Activated B cell treated with CpG ODN at 0.5 μM for 24 hours (primary cell): ENCODE data around the gene ACTG2. TPM values are rescaled to one million over a fixed set of nuclear protein-coding genes. Genes with fewer than 3 reads are reported as not detected.

Experiments
- ATAC-seq: fragments of 200-7000 bp; cut with Tn5 transposase; one replicate; pipeline ENCODE4 v1.10.0; 2021; ENCODE audit warnings: low read depth, mild to moderate bottlenecking, moderate library complexity
- CTCF ChIA-PET: fragments of 350-600 bp; sonication (Branson Sonifier 250); formaldehyde crosslinking; loops from one replicate; lab custom pipeline; 2021; ENCODE audit warnings: antibody characterized with exemption; lab: Charles Lee
- POLR2A ChIA-PET: fragments of 350-600 bp; sonication (Branson Sonifier 250); formaldehyde crosslinking; loops from one replicate; lab custom pipeline; 2021; ENCODE audit warnings: antibody characterized with exemption; lab: Charles Lee
- DNase-seq: peaks from one replicate; pipeline ENCODE4 v3.0.0; 2022
- H3K27ac Mint-ChIP-seq: one replicate; pipeline ENCODE4 v1.8.0; 2020; ENCODE audit warnings: mixed read lengths
- H3K27me3 Mint-ChIP-seq: one replicate; pipeline ENCODE4 v1.8.0; 2021; ENCODE audit warnings: mixed read lengths
- H3K36me3 Mint-ChIP-seq: one replicate; pipeline ENCODE4 v1.8.0; 2021; ENCODE audit warnings: low read depth, mixed read lengths
- H3K4me1 Mint-ChIP-seq: one replicate; pipeline ENCODE4 v1.8.0; 2021; ENCODE audit warnings: mixed read lengths
- H3K4me3 Mint-ChIP-seq: one replicate; pipeline ENCODE4 v1.8.0; 2020; ENCODE audit warnings: mild to moderate bottlenecking, mixed read lengths
- H3K9me3 Mint-ChIP-seq: one replicate; pipeline ENCODE4 v1.8.0; 2020; ENCODE audit warnings: mixed read lengths
- intact Hi-C: fragments of 100-400 bp; cut with micrococcal nuclease; formaldehyde crosslinking; loops from one replicate; pipeline ENCODE4 v1.15.1; 2024
- total RNA-seq: library from RNA; stranded (reverse); gene quantifications from 2 replicates; pipeline ENCODE4 v1.2.3, GENCODE V29; 2022
- TF ChIP-seq, protein P1 (sequence below): fragments of 200-600 bp; IDR thresholded peaks from one replicate; pipeline ENCODE4 v1.8.0; 2022; ENCODE audit warnings: antibody characterized with exemption, mild to moderate bottlenecking

ACTG2 gene
- total RNA-seq, 1 donor from 2014 or later = not detected

DNA sequence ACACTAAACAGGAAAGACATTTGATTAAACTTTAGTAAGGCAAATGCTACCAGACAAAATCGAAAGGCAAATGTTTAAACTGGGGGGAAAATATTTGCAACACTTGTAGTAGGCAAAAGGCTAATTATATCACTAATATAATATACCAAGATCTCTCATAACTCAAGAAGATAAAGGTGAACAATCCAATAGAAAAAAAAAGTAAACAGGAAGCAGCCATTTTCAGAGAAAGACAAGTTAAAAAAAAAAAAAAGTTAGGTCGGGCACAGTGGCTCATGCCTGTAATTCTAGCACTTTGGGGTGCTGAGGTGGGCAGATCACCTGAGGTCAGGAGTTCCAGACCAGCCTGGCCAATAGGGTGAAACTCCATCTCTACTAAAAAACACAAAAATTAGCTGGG is 4.4 kb upstream of the ACTG2 start:
- ATAC-seq = no peak
- Mint-ChIP-seq H3K27ac (no peak overlapping the region), H3K4me3 (no peak overlapping the region)

DNA sequence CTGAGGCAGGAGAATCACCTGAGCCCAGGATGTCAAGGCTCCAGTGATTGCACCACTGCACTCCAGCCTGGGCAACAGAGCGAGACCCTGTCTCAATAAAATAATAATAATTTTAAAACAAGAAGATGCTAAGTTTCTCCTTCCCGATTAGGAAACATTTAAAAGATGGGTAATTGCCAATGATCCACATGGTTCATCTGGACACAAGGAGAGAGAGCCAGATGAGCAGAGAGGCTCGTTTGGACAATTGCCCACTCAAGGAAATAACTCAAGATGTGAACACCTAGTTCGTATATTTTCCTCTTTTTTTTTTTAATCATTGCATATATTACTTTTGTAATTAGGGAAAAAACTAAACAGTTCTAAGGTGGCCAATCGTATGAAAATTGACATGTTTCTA is 3.6 kb upstream of the ACTG2 start:
- Mint-ChIP-seq H3K36me3 (no peaks in the 10 kb centered on the region), H3K4me1 (no peaks in the 10 kb centered on the region), H3K4me3 (no peak overlapping the region), H3K27ac (no peak overlapping the region), H3K27me3 (peaks cover 16% of the 10 kb centered on the region), H3K9me3 (no peaks in the 10 kb centered on the region)
- TF ChIP-seq, protein P1, sequence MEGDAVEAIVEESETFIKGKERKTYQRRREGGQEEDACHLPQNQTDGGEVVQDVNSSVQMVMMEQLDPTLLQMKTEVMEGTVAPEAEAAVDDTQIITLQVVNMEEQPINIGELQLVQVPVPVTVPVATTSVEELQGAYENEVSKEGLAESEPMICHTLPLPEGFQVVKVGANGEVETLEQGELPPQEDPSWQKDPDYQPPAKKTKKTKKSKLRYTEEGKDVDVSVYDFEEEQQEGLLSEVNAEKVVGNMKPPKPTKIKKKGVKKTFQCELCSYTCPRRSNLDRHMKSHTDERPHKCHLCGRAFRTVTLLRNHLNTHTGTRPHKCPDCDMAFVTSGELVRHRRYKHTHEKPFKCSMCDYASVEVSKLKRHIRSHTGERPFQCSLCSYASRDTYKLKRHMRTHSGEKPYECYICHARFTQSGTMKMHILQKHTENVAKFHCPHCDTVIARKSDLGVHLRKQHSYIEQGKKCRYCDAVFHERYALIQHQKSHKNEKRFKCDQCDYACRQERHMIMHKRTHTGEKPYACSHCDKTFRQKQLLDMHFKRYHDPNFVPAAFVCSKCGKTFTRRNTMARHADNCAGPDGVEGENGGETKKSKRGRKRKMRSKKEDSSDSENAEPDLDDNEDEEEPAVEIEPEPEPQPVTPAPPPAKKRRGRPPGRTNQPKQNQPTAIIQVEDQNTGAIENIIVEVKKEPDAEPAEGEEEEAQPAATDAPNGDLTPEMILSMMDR = no peak
- no peak for DNase-seq
- ChIA-PET POLR2A (no interaction called here), CTCF (no interaction called here)
- intact Hi-C loops = no loop called here
- ATAC-seq = no peak

More for the DNA sequence above, 4.4 kb upstream of the ACTG2 start:
- H3K27me3 Mint-ChIP-seq = peaks cover 18% of the 10 kb centered on the region
- no peaks in the 10 kb centered on the region for H3K9me3 Mint-ChIP-seq
- no peaks in the 10 kb centered on the region for H3K36me3 Mint-ChIP-seq
- intact Hi-C loops = no loop called here
- DNase-seq = no peak
- CTCF ChIA-PET = no interaction called here
- H3K4me1 Mint-ChIP-seq = no peaks in the 10 kb centered on the region
- POLR2A ChIA-PET = no interaction called here
- TF ChIP-seq, protein P1 = no peak

DNA sequence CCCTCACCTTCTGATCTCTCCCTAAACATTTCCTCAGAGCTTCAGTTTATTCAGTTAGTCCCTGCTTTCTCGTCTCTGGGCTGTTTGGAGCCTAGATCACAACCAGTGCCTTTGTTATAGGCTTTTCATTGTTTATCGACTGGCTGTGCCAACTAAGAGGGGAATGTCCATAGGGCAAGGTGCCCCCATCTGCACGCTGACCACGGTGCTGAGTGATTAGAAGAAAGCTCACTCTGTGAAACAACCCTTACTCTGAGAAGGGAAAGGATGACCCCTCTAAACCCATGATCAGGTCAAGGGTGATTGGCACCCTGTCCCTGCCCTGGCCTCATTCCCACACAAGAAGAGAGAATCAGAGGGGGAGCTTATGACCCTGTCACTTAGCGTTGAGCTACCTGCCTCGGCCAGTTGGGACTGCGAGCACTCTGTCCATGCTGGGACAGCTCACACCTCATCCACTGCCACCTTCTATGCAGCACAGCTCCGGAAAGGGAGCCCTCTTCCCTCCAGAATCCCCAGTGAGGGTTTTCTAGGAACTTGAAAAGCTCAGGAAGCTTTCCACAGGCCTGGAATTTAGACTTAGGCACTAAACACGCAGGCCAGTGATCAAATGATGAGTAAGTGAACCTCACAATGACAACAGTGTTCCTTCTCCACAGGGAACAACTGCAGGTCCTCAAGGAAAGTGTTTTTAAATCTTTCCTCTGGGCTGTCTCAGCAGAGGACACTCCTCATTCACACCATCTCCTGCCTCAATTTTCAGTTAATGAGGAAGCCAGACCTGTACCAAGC is 2.3 kb upstream of the ACTG2 start:
- Mint-ChIP-seq H3K4me3 (no peak overlapping the region), H3K36me3 (no peaks in the 10 kb centered on the region), H3K27me3 (peaks cover 16% of the 10 kb centered on the region), H3K4me1 (no peaks in the 10 kb centered on the region), H3K27ac (no peak overlapping the region), H3K9me3 (no peaks in the 10 kb centered on the region)
- ChIA-PET CTCF (no interaction called here), POLR2A (no interaction called here)
- TF ChIP-seq, protein P1 = no peak
- intact Hi-C loops = no loop called here
- ATAC-seq (no peak), DNase-seq (no peak)

DNA sequence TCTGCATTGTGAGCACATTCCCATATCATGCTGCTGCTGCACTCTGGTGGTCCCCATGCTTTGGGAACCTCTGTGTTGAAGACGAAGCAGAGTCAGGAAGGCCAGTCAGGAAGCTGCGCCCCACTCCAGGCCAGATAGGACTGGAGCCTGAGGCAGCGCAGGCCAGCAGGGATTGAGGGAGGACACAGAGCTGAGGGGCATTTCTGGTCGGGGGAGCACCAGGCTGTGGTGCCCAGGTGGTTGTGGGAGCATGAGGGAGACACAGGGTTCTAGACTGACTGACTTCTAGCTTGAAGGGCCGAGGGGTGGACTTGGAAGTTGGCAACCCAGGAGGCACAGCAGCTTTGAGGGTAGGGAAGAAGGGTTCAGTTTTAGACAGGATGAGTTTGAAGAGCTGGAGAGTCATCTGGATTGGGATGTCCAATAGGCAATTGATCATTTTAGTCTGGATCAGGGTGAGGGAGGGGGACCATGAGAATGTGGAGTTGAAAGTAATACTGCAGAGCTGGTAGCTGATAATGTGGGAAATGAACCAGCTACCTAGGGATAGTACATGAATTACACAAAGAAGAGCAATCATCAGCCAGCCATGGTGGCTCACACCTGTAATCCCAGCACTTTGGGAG is 1.4 kb upstream of the ACTG2 start:
- intact Hi-C loops = no loop called here
- H3K9me3 Mint-ChIP-seq = no peaks in the 10 kb centered on the region
- H3K27me3 Mint-ChIP-seq = peaks cover 9% of the 10 kb centered on the region
- POLR2A ChIA-PET = interaction anchor here (0.5 kb wide), 1 partner anchor 707 kb away, joined by 6 read pairs; no protein-coding TSS in a partner anchor
- TF ChIP-seq, protein P1 = no peak
- H3K36me3 Mint-ChIP-seq = no peaks in the 10 kb centered on the region
- DNase-seq = no peak
- no peak overlapping the region for H3K4me3 Mint-ChIP-seq
- peaks cover 2% of the 10 kb centered on the region for H3K4me1 Mint-ChIP-seq
- ATAC-seq = no peak
- H3K27ac Mint-ChIP-seq = no peak overlapping the region
- CTCF ChIA-PET = no interaction called here

DNA sequence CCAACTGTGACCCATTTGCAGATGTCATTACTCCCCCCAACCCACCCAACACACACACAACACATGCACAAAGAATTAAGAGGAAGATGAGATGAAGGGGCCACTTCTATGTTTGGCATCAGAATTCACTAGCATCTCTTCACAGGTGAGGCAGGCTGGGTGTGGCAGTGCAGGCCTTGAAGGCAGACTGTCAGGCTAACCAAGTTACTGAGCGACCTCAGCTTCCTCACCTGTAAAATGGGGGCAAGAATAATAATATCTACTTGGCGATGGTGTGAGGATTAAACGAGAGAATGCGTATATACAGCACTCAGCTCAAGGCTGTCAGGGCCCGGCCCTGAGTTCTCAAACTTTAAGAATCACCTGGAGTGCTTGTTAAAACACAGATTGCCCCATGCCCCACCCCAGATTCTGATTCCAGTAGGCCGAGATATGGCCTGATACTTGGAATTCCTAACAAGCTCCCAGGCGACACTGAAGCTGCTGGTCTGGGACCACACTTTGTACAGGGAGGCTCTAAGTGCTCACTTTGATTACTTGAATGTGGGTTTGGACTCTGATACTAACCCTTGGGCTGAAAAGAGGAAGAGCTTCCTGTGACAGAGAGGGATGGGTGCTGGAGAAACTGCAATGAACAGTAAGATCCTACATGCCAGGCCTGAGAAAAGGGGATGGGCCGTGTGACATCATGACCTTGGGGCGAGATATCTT is 1.1 kb downstream of the ACTG2 start:
- no peak for DNase-seq
- ChIA-PET CTCF (no interaction called here), POLR2A (interaction anchor here (0.6 kb wide), 1 partner anchor 186 kb away, joined by 5 read pairs; no protein-coding TSS in a partner anchor)
- TF ChIP-seq, protein P1 = no peak
- Mint-ChIP-seq H3K36me3 (no peaks in the 10 kb centered on the region), H3K27ac (no peak overlapping the region), H3K9me3 (no peaks in the 10 kb centered on the region), H3K4me3 (no peak overlapping the region), H3K4me1 (peaks cover 6% of the 10 kb centered on the region), H3K27me3 (no peaks in the 10 kb centered on the region)
- no peak for ATAC-seq
- intact Hi-C loops = no loop called here
